Keratinocyte (primary cell): ENCODE measurements around the gene NUP205.

Experiments used
- EZH2 ChIP-seq: IDR thresholded peaks from one replicate; pipeline ENCODE4 v1.6.1; 2012; ENCODE audit warnings: inconsistent platforms, mild to moderate bottlenecking, low read length, moderate library complexity
- TF ChIP-seq, protein P1 (sequence below), 3 experiments: IDR thresholded peaks in 1 of 3; conservative IDR thresholded peaks in 1 of 3; optimal IDR thresholded peaks in 1 of 3; 2 replicates in 2 of 3; 3 replicates in 1 of 3; pipeline versions ENCODE3 to v1.5.1; 2011; ENCODE audit warnings: low read length in 3 of 3, mild to moderate bottlenecking in 3 of 3, moderate library complexity in 2 of 3, control low read depth in 1 of 3, inconsistent platforms in 1 of 3; ENCODE audit not compliant: insufficient read depth in 2 of 3; ENCODE audit errors: extremely low read depth in 1 of 3

DNA sequence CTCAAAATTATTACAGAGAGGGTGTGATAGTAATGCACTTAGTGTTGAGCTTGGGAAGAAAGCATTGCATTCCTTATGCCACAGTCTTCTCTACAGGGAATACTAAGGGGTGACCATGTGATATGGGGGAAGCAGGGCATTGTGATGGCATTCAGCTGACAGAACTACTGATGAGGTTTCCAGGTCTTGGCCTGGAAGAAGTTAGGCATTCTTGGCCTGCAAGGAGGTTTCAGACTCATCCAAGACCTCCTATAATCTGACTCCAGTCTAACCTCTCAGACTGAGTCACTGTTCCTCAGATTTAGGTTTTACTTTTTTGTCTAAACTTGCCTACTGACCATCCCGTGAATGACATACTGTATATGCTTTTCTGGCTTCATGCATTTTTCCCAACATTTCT lies 112.5 kb downstream of the NUP205 start:
- TF ChIP-seq, protein P1, sequence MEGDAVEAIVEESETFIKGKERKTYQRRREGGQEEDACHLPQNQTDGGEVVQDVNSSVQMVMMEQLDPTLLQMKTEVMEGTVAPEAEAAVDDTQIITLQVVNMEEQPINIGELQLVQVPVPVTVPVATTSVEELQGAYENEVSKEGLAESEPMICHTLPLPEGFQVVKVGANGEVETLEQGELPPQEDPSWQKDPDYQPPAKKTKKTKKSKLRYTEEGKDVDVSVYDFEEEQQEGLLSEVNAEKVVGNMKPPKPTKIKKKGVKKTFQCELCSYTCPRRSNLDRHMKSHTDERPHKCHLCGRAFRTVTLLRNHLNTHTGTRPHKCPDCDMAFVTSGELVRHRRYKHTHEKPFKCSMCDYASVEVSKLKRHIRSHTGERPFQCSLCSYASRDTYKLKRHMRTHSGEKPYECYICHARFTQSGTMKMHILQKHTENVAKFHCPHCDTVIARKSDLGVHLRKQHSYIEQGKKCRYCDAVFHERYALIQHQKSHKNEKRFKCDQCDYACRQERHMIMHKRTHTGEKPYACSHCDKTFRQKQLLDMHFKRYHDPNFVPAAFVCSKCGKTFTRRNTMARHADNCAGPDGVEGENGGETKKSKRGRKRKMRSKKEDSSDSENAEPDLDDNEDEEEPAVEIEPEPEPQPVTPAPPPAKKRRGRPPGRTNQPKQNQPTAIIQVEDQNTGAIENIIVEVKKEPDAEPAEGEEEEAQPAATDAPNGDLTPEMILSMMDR (optimal IDR thresholded peaks at IDR 0.05 in 1 of 3, IDR thresholded peaks at IDR 0.05 in 1 of 3, conservative IDR thresholded peaks at IDR 0.05 in 1 of 3; ENCODE audit: extremely low read depth in 1 of 3, insufficient read depth in 2 of 3, low read length in 3 of 3) = no peak
- no peak for TF ChIP-seq EZH2
